ENCODE measurements around the gene CYP19A1. TPM values are rescaled to one million over a fixed set of nuclear protein-coding genes. Genes with fewer than 3 reads are reported as not detected.

CYP19A1 gene
- total and polyA plus RNA-seq, 2 of the 8 experiments (the other 6 are each of a cell fraction or from before 2014, with no cell fraction given) = not detected

DNA sequence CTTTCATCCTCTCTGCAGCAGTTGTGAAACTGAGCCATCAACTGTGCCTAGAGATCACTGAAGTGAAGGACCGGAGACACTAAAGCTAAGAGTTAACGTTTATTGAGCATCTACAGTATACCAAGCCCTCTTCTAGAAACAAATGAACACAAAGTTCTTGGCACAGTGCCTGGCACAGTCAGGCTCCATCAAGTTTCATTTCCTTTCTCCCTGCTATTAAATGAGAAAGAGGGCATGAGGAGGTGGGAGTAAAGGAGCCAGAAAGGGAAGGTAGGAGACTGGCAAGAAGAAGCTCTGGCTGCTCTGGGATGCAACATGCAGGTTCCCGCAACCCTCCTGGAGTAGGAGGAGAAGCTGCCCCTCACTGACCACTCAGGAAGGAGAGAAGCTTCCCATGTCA is 30.6 kb downstream of the CYP19A1 start:
- Histone ChIP-seq H3K27me3 (replicated peaks in 1 of 4; ENCODE audit: control insufficient read depth in 3 of 4, extremely low read depth in 1 of 4, insufficient read depth in 3 of 4, low read length in 3 of 4) (peaks cover 0 to 3% (median under 1%) of the 10 kb centered on the region in 4 experiments; a peak in 1 of 7 replicates), H2AK5ac (ENCODE audit: low read depth, low read length) (no peak overlapping the region), H3K14ac (ENCODE audit: insufficient read length) (no peak overlapping the region), H4K5ac (ENCODE audit: insufficient read length, low read depth, low read length) (no peak overlapping the region), H2BK12ac (ENCODE audit: low read depth, low read length) (no peak overlapping the region), H2BK20ac (ENCODE audit: low read length) (no peak overlapping the region), H3K23ac (ENCODE audit: insufficient read length) (no peak overlapping the region), H3K4me1 (replicated peaks in 1 of 4; ENCODE audit: control insufficient read depth in 3 of 4, insufficient read depth in 4 of 4, low read length in 3 of 4) (no peaks in the 10 kb centered on the region), H3K9me3 (ENCODE audit: insufficient read depth in 2 of 2, low read depth in 1 of 2, low read length in 1 of 2) (no peaks in the 10 kb centered on the region), H3K27ac (ENCODE audit: low read depth, low read length) (no peak overlapping the region), H4K91ac (replicated peaks; ENCODE audit: insufficient read length, low read length) (no peak overlapping the region), H3K36me3 (ENCODE audit: control insufficient read depth in 2 of 4, insufficient read depth in 4 of 4, low read length in 3 of 4) (no peaks in the 10 kb centered on the region; a peak in 1 of 8 replicates), H2BK5ac (ENCODE audit: low read depth, low read length) (no peak overlapping the region), H4K8ac (ENCODE audit: extremely low read depth, insufficient read depth, low read length) (no peak overlapping the region), H3K56ac (replicated peaks; ENCODE audit: insufficient read length, low read depth, low read length) (no peak overlapping the region), H3K79me1 (ENCODE audit: low read depth, low read length) (no peaks in the 10 kb centered on the region), H2BK120ac (replicated peaks; ENCODE audit: low read depth, low read length) (no peak overlapping the region), H3K4me3 (ENCODE audit: extremely low read depth in 1 of 4, insufficient read depth in 2 of 4, low read depth in 3 of 4, low read length in 4 of 4) (no peak overlapping the region), H3K9ac (replicated peaks in 1 of 4; ENCODE audit: extremely low read depth in 1 of 4, low read depth in 3 of 4, low read length in 3 of 4) (no peak overlapping the region), H3K79me2 (ENCODE audit: control insufficient read depth in 1 of 2, insufficient read depth in 2 of 2, low read length in 2 of 2) (no peaks in the 10 kb centered on the region), H2AFZ (ENCODE audit: low read length) (no peak overlapping the region), H4K20me1 (replicated peaks in 1 of 2; ENCODE audit: control insufficient read depth in 1 of 2, insufficient read depth in 2 of 2, low read length in 2 of 2) (no peaks in the 10 kb centered on the region), H3K4me2 (ENCODE audit: insufficient read depth in 1 of 2, low read depth in 2 of 2, low read length in 2 of 2) (no peak overlapping the region), H2BK15ac (ENCODE audit: low read length) (no peak overlapping the region), H3K18ac (ENCODE audit: extremely low read depth, low read length) (no peak overlapping the region), H3K23me2 (ENCODE audit: low read depth, low read length) (no peaks in the 10 kb centered on the region), H3K4ac (replicated peaks; ENCODE audit: insufficient read length, low read depth, low read length) (no peak overlapping the region)
- POLR2A ChIA-PET (ENCODE audit: partially characterized antibody) = no interaction called here
- TF ChIP-seq KDM4A (IDR thresholded peaks at IDR 0.05; ENCODE audit: low read depth, low read length, severe bottlenecking) = no peak
- no peak for TF ChIP-seq SIX5 (IDR thresholded peaks at IDR 0.05; ENCODE audit: low read depth, low read length)
- WGBS, 2 experiments (ENCODE audit: extremely low coverage in 1 of 2, insufficient coverage in 1 of 2, insufficient read length in 1 of 2, insufficient replicate concordance in 2 of 2, low coverage in 1 of 2, low lambda C conversion rate in 2 of 2, missing lambda C conversion rate in 1 of 2) = 87% methylated on average over 3 of the region's 3 CpGs; no CpG with 5 or more reads in 1 of the 2 experiments
- DNase-seq (ENCODE audit: low read depth in 1 of 2, low spot score in 2 of 2) = no peak
- CTCF ChIA-PET (ENCODE audit: partially characterized antibody) = interaction anchor here (1.0 to 1.2 kb wide), 3 partner anchors 26 to 94 kb away, joined by 3 read pairs; no protein-coding TSS in a partner anchor
- no peak for FAIRE-seq
